ENCODE measurements around the gene PCDH1. TPM values are rescaled to one million over a fixed set of nuclear protein-coding genes. Genes with fewer than 3 reads are reported as not detected.

Gene PCDH1
- total and polyA plus RNA-seq, 11 donors: 10.2 to 106 (median 19.2) TPM

DNA sequence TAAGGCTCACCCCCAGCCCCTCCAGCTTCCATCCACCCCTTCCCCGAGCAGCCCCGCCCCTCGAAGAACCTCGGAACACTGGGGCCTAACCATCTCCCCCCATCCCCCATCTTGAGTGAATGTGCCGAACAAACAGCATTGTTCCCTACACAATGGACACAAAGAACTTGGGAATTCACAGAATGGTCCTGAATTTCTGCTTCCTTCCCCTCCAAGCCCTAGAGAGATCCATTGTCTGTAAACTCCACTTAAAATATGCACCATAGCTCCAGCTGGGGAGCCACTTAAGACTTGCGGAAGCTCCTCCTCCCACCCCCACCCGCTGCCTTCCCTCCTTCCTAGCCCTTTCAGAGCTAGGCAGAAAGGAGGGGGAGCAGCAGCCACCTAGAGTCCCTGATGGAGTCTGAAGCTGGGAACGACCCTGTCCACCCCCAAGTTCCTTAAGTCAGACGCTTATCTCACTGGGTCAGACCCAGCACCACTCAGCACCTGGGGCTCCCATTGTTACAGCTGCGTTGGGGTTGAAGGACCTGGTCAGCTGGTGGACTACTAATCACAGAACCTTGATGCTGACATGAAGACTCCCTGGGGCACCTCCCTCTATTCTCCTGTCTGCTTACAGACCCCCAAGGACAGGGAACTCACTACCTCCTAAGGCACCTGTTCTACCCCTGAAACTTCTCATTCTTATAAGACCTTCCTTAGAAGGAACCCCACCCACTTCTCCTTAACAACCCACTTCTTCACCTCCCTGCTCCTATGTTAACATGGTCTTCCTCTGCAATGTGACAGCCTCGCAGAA lies 61.4 kb downstream of the PCDH1 start:
- peaks cover 0 to 8% (median 0%) of the 10 kb centered on the region in 9 donors for H3K27me3 ChIP-seq
- peak in 3 of 5 donors; percentile 52 to 66 (median 65) for DNase-seq
- intact Hi-C loops (cut with DNase I): loop anchor here in 6 of 10 donors (2.0 to 10.0 kb wide), 5 partner anchors 58 to 142 kb away; partner anchors contain the start of genes PCDH1 (in 5 of the 6) and PCDH12 (in 1 of the 6)
- peak; percentile 57 to 84 (median 68) for ATAC-seq
- peak overlapping the region; percentile 65 to 91 (median 84) for H3K27ac ChIP-seq
- no peaks in the 10 kb centered on the region for H3K9me3 ChIP-seq
- TF ChIP-seq POLR2A (IDR thresholded peaks at IDR 0.05): no peak
- H3K4me1 ChIP-seq: peaks cover 0 to 61% (median 33%) of the 10 kb centered on the region in 12 donors
- 18 to 31% (median 20%) methylated on average over 8 to 11 of the region's 11 CpGs for whole genome bisulfite sequencing, 4 donors
- no peak overlapping the region for H3K4me3 ChIP-seq
- no peaks in the 10 kb centered on the region for H3K36me3 ChIP-seq

DNA sequence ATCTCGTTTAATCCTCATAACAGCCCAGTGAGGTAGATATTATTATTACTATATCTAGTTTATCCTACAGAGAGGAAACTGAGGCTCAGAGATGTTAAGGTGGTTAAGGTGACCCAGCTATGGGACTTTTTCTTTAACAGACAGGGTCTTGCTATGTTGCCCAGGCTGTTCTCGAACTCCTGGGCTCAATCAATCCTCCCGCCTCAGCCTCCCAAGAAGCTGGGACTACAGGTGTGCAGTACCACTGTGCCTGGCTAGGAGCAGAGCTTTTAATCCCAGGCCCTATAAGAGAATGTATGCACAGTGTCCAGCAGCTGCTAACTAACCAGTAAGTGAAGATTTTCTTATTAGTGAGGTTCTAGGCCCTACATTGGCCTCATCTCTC lies 62.4 kb downstream of the PCDH1 start:
- peaks cover 0 to 16% (median 0%) of the 10 kb centered on the region in 9 donors for H3K27me3 ChIP-seq
- no peaks in the 10 kb centered on the region for H3K36me3 ChIP-seq
- peak overlapping the region; percentile 54 to 91 (median 82) for H3K27ac ChIP-seq
- peaks cover 0 to 64% (median 34%) of the 10 kb centered on the region in 12 donors for H3K4me1 ChIP-seq
- DNase-seq (no peak), ATAC-seq (no peak)
- no peaks in the 10 kb centered on the region for H3K9me3 ChIP-seq
- TF ChIP-seq, protein P1, sequence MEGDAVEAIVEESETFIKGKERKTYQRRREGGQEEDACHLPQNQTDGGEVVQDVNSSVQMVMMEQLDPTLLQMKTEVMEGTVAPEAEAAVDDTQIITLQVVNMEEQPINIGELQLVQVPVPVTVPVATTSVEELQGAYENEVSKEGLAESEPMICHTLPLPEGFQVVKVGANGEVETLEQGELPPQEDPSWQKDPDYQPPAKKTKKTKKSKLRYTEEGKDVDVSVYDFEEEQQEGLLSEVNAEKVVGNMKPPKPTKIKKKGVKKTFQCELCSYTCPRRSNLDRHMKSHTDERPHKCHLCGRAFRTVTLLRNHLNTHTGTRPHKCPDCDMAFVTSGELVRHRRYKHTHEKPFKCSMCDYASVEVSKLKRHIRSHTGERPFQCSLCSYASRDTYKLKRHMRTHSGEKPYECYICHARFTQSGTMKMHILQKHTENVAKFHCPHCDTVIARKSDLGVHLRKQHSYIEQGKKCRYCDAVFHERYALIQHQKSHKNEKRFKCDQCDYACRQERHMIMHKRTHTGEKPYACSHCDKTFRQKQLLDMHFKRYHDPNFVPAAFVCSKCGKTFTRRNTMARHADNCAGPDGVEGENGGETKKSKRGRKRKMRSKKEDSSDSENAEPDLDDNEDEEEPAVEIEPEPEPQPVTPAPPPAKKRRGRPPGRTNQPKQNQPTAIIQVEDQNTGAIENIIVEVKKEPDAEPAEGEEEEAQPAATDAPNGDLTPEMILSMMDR (IDR thresholded peaks at IDR 0.05): no peak
- TF ChIP-seq POLR2A (IDR thresholded peaks at IDR 0.05): no peak
- intact Hi-C loops (cut with DNase I): loop anchor here in 6 of 10 donors (2.0 to 10.0 kb wide), 5 partner anchors 59 to 143 kb away; partner anchors contain the start of genes PCDH1 (in 5 of the 6) and PCDH12 (in 1 of the 6)
- no peak overlapping the region for H3K4me3 ChIP-seq
- 85 to 95% (median 93%) methylated on average over 3 of the region's 3 CpGs for WGBS, 4 donors

DNA sequence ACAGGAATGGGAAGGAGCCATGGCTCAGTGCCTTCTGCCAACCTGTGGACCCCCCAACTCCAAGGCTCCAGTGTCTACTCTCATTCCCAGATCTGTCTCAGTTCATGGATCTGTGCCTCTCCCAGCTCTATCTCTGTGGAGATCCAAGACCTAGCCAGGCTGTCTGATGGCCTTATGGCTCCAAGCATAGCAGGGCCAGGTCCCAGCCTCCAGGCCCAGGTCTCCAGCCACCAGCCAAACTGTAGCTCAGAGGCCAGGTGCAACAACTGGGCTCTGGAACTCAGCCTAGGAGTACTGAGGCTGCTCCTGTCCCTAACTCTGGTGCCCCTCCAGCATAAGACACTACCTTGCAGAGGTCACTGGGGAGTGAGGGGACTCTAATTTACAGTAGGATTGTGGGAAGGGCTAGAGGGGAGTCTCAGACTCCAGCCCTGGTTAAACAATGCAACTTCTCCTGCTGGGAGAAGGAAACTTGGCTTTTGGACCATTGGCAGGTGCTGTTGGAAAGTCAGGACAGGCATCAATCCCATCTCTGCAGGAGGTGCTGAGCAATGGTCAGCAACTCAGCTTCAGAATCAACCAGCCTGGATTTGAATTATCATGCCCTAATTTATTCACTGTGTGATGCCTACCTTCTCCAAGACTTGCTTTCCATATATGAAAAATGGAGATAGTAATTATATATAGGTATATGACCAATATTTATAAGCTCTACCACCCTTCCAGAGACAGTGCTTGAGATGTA lies 63.0 kb downstream of the PCDH1 start:
- Histone ChIP-seq H3K4me3 (no peak overlapping the region), H3K4me1 (peaks cover 0 to 65% (median 34%) of the 10 kb centered on the region in 12 donors), H3K36me3 (no peaks in the 10 kb centered on the region), H3K27ac (peak overlapping the region; percentile 55 to 91 (median 82)), H3K27me3 (peaks cover 0 to 20% (median 0%) of the 10 kb centered on the region in 9 donors), H3K9me3 (no peaks in the 10 kb centered on the region)
- no peak for TF ChIP-seq POLR2A (IDR thresholded peaks at IDR 0.05)
- TF ChIP-seq, protein P1 (IDR thresholded peaks at IDR 0.05): no peak
- DNase-seq (no peak), ATAC-seq (no peak)
- intact Hi-C loops (cut with DNase I): loop anchor here in 4 of 10 donors (5.0 to 10.0 kb wide), 2 partner anchors 60 to 62 kb away; partner anchors contain the start of gene PCDH1 (in 4 of the 4)

DNA sequence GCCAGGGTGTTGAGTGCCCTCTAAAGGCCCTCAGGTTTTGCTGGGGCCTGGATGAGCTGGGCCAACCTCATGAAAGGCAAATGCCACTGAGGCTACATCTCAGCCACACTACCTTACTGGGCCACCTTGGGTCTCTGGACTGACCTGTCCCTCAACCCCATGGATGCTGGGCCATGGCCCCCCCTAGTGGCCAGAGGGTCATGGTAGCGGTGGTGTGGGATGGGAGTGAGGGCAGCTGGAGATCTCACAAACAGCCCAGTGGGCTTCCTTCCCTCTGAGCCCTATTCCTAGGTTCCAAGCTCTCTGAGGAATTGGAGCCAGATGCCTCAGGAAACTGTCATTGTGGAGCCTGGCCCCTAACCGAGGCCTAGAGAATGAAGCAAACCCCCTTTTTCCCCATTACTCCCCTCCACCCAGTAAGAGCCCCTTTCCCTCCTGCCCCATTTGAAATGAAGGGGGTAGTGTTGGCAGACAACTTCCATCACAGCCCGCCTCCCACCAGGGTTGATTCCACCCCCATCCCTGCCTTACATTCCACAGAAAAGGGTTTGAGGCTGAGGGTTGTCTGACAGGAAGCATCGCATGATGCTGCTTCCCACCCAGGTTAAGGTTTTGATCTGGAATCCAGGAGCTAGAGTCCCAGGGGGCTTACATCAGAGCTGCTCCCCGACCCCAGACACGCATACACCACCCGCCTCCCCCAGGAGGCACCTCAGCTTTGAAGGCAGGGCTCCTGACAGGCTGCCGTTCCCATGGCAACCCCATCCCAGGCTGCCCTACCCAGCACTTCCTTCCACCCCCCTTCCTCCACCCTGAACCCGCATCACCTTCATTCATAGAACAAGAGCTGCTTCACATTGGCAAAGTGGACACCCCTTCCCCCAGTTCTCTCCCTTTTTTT lies 63.9 kb downstream of the PCDH1 start:
- ATAC-seq (peak; percentile 25 to 69 (median 60)), DNase-seq (peak; percentile 44 to 83 (median 63))
- H3K4me3 ChIP-seq: no peak overlapping the region
- peaks cover 0 to 24% (median 0%) of the 10 kb centered on the region in 9 donors for H3K27me3 ChIP-seq
- H3K36me3 ChIP-seq: no peaks in the 10 kb centered on the region
- 39 to 48% (median 40%) methylated on average over 9 of the region's 9 CpGs for WGBS, 4 donors
- no peaks in the 10 kb centered on the region for H3K9me3 ChIP-seq
- intact Hi-C loops (cut with DNase I): loop anchor here in 9 of 10 donors (5.0 to 10.0 kb wide), 6 partner anchors 33 to 117 kb away; partner anchors contain the start of gene PCDH1 (in 3 of the 9)
- TF ChIP-seq POLR2A (IDR thresholded peaks at IDR 0.05): no peak
- TF ChIP-seq, protein P1 (IDR thresholded peaks at IDR 0.05): peak; percentile 44 to 72 (median 59)
- peak overlapping the region; percentile 32 to 91 (median 79) for H3K27ac ChIP-seq
- peaks cover 0 to 65% (median 34%) of the 10 kb centered on the region in 12 donors for H3K4me1 ChIP-seq

Data from heart left ventricle (tissue), 16 donors.